Activated CD8-positive, alpha-beta memory T cell treated with anti-CD3 and anti-CD28 coated beads, Interleukin-2, amount 50 U/mL, for 1 hour (primary cell): ENCODE measurements around the gene DOC2A.
A peak's percentile ranks its signal among the peaks of the same experiment; 100 is the strongest.
"Not testable (repeated sequence)": the region's sequence is repeated elsewhere in the genome, so short reads cannot be mapped to it uniquely, and the experiment has no call there.

Experiments
- DNase-seq: peaks from one replicate; pipeline ENCODE4 v3.0.0-alpha.2; 2020; ENCODE audit errors: extremely low read depth

The DOC2A gene

DNA sequence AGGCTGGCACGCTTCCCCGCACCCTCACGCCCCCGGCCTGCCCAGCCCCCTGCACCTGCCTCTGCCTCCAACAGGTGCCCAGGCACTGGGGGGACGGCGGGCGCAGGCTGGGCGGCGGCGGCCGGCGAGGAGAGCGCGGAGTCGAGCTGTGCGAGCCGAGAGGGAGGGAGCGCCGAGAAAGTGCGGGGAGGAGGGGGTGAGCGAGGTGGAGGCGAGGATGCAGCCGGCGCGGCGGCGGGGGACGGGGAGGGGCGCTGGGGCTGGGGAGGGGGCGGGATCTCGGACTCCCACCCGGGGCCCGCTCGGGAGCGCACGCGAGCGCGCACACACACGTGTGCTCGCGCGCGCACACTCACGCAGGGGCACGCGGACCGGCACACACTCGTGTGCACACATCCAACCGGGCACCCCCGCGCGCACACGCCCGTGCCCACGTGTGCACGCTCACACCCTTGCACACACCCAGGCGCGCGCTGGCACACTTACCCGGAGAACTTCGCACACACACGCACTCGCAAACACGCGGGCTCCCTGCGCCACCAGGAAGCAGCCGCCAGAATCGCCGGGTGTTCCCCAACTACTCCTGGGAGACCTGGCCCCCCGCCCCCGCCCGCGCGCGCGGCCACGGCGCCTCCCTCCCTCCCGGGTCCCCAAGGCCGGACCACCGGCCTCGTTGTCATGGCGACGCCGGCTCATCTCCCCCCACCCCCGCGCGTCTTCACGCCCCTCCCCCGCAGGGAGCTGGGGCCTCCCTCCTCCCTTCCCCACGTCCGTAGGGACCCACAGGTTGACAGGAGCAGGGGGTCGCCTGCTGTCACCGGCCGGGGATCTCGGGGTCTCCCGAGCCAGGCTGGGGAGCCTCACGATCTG lies at the start of gene DOC2A:
Gene DOC2A, minus strand, starts transcription at position 184 of the 870 bp plus-strand sequence. CDS start 805 bp downstream, outside the sequence.
- no peak for DNase-seq

DNA sequence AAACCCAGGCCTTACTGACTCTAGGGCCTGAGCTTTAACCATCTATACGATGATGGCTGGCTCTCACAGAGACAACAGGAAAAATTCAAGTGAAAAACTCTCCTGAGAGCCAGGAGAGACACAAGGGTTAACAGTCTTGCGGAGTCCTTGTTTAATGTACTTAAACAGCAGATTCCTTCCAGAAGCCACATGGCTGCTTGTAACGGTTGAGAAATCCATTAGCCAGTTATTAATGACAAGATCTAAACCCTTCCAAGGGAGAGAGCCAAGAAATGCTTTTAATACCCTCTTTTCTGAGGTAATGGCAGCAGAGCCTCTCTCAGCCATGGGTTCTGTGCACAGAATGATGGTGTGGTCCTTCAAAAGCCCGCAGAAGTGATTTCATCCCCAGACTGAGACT lies 49.5 kb upstream of the DOC2A start:
- DNase-seq, result no peak

DNA sequence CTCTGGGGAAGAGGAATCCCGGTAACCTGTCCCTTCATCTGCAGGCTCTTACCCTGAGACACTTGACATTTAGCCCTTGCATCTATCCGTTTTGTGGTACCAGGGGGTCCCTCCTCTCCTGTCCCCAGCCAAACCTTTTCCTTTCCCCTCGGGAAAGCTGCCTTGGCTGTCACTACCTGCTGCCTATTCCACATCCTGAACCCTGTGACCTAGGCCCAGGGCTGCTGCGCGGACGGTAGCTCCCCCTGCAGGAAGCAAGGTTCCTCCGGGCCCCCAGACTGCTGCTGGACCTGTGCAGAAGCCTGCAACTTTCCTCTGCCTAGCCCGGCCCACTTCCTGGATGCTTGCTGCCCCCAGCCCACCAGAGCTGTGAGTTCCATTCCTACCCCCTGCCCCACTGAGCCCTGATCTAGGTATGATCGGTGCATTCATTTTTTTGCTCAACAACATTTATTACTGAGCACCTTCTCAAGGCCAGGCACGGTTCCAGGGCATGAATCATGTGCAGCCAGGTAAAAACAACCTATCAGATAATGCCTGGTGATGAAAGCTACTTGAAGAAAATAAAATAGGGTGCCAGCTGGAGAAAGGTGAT lies 44.2 kb upstream of the DOC2A start:
- no peak for DNase-seq

DNA sequence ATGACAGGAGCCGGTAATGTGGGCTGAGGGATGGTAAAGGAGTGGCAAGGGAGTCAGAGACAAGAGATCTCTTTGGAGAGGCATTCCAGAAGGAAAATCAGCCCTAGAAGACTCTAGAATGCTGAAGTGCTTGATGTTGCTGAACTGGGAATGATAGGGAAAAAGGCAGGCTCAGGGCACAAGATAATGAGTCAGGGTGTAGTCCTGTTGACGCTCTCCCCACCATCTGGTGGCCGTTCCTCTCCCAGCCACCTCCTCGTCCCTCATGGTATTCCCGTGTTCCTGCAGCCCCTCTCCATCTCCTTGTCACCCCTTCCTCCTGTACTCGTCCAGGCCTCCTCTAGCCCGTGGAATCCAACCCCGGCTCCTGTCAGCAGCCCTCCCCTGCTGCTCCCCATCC lies 43.6 kb upstream of the DOC2A start:
- no peak for DNase-seq

DNA sequence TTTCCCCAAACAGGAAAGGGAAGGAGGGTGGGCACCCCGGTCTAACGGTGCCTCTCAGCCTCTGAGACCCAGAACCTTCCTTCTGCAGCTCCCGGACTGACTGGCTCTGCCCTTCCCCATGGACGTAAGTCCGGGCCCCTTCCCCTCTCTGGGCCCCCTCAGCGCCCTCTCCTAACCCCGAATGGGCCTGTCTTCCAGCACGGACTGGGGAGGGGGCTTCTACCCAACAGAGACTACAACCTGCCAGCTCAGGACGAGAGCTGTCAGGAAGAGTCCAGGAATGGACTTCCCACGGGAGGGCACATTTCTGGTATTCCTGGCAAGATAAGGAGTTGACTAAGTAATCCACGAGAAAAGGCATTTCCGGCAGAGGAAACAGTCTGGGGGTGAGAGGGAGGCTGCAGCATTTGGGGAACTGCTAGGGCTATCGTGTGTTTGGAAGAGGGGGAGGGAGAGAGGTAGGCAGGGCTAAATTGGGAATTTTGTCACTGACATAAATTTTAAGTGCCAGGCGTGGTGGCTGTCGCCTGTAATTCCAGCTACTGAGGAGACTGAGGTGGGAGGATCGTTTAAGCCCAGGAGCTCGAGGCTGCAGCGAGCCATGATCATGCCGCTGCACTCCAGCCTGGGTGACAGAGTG lies 42.7 kb upstream of the DOC2A start:
- DNase-seq, result no peak

DNA sequence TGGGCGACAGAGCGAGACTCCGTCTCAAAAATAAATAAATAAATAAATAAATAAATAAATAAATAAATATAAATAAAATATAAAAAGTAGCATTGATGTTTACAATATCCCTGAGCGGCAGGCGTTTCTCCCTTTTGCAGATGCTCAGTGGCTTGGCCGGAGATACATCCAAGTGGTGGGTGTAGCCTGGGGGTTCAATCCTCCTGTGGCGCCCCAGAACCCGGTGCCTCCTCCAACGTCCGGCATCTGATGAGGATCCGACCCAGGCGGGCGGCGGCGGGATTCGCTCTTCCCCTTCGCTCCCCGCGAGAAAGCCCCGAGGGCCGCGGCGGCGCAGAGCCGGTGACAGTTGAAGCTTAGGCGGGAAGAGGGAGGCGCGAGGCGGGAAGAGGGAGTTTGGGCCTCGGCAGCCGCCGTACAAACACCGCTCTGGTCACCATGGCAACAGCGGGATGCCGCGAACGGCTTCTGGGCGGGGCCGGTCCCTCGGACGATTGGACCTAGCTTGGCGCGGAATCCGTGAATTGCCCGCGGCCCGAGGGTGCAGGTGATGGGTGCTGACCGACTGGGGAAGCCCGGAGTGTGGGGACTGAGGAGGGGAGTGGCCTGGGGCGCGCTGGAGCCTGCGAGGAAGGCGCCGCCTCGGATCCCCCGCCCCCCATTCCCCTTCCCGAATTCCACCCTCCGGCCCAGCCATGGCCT lies 42.0 kb upstream of the DOC2A start:
- DNase-seq, result peak; percentile 71

DNA sequence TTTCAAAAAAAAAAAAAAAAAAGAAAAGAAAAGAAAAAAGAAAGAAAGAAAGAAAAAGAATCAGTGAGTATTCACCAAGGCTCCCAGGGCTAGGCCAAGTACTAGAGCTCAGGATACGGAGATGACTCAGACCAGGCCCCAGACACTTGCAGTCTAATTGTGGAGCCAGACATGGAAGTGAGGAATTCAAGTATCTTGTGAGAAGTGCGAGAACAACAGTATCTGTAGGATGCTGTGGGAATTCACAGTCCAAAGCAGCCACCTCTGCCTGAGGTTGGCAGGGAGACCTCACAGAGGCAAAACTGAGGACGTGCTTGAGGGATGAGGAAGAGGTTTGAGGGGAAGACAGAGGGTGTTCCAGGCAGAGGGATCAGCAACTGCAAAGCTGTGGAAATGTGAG lies 40.7 kb upstream of the DOC2A start:
- DNase-seq, result no peak

DNA sequence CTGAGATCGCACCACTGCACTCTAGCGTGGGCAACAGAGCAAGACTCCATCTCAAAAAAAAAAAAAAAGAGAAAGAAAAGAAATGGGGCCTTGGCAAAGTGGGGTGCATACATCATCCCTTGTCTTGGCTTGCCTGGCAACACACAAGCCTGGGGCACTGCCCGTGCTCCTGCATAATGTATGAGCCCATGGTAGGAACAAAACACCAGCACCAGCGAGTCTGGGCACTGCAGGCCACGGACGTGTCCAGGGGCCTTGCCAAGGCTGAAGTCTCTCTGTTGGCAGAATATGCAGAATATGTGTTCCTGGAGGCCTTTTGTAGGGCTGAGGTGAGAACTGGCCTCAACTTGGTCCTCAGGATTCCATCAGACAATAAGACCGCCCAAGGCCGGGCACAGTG lies 39.0 kb upstream of the DOC2A start:
- no peak for DNase-seq

DNA sequence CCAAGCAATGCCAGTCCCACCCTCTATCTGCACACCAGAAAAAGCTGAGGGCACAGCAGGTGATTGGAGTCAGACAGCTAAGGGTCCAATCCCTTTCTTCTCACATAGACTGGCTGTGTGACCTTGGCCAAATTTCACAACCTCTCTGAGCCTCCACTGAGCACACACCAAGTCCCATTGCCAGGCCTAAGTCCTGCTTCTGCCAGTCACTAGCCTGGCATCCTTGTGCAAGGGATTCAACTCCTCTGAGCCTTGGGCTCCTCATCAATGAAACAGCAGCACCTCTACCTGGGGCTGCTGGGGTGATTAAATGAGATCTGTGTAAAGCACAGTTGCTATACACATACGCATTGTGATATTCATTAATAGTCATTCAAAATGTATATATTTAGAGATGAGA lies 35.8 kb upstream of the DOC2A start:
- no peak for DNase-seq

DNA sequence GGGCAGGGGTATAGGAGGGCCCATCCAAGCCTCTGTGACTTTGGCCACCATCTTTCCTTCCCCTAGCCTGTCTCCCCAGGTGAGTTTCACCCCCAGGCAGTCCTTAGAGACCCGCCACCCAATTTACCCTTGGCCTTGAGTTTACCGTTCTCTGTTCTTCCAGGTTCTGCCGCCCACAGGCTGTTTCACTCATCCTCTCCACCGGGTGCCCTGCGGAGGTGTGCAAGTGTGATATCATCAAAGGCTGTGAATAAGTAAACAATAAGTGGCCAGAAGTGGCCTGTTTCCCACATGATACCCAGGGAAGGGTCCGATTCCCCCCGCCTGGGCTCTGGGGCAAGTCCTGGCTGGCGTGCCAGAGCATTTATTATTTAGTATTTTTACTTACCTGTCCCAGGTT lies 35.4 kb upstream of the DOC2A start:
- no peak for DNase-seq

DNA sequence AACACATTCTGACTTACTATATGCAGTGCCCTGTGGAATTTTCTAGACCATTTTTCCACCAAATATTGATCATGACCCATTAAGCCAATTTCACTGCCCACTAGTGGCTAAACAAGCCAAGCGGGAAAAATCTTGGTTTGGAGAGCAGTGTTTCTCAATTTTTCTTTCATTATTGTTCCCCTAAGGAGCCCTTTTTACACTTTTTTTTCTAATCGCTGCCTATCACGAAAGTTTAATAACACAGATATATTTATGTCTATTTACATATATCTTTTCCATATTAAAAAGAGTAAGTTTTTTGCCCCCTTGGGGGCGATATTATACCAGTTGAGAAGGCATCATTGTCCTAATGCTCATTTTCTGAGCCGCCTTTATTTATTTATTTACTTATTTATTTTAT lies 31.0 kb upstream of the DOC2A start:
- DNase-seq, result no peak

DNA sequence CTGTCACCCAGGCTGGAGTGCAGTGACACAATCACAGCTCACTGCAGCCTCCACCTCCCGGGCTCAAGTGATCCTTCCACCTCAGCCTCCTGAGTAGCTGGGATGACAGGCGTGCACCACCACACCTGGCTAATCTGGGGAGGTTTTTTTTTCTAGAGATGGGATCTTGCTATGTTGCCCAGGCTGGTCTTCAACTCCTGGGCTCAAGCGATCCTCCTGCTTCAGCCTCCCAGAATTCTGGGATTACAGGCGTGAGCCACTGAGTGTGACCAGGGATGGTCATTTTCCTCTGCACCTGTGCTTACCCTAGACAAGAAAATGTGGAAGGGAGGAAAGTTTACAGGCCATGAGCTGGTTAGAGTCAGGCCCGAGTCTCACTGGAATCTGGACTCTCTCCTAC lies 29.9 kb upstream of the DOC2A start:
- DNase-seq, result not testable (repeated sequence)

DNA sequence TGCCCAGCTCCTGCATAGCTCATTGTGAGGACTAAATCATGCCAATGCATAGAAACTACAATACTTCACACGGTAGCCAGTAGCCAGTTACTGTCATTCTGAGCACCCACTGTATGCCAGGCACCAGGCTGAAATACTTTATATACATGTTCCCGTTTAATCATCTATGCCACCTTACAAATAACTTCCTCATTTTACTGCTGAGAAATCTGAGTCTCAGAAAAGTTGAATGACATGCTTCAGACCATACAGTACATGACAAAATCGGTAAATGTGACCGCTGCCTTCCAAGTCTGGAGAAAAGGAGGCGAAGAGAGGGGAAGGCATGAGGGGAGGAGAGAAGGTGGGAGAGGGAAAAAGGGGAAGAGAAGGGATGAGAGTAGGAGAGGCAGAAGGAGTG lies 29.4 kb upstream of the DOC2A start:
- no peak for DNase-seq

DNA sequence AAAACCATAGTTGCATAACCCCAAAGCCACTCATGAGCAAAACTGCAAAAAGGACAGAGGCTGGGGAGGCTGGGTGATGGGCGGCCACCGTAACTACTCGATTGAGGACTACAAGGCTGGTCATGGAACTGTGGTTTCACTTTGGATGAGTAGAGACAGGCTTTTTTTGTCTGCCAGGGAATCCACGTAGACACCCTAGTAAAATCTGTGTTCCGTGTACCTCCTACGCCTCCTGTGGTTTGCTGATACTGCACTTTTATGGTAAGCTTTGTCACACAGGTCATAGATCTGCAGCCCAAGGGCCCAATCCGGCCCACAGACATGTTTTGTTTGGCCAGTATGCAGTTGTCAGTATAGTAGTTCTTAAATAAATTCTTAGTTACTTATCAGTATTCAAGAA lies 22.4 kb upstream of the DOC2A start:
- DNase-seq, result no peak

DNA sequence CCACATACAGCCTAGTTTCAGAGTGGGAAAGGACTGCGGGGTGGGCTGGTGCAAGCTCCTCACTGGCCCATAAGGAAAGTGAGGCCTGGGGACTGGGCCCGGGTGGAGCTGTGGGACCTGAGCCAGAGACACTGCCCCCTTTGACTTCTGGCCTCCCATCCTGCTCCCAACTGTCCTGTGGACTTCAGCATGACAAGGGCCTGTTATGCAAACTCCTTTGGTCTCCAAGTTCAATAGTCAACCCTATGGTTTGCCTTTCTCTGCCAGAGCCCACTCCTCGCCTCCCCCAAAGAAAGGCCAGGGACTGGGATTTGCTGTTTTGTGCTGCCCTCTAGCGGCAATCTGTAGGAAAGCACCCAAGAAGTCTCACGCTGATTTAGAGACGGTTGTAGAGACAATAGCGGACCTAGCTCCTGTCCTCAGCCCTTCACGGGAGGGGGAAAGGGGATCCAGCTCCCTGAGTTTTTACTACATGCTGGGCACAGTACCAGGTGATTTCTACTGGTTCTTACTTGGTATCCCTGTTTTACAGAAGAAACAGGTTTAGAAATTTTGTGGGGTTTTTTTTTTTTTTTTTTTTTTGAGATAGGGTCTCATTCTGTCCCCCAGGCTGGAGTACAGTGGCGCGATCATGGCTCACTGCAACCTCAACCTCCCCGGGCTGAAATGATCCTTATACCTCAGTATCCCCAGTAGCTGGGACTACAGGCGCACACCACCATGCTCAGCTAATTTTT lies 21.4 kb upstream of the DOC2A start:
- DNase-seq, result no peak

DNA sequence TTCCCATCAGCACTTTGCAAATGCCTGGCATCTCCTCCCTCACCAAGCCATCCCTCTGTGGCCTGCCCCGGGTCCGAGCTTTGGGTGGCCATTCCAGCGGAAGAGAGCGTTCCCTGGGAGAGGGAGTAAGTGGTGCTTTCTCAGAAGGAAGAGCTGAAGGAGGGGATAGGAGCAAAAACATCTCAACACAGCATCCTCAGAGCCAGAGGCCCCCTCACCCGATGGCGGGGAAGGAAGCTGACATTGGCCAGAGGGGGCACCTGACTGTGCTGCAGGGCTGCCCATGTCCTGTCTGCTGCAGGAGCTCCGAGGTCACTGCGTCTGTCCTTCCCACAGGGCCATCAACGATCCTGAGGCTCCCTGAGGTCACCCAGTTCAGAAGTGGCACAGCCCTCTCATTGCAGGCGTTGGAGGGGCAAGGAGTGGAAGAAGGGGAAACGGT lies 20.7 kb upstream of the DOC2A start:
- no peak for DNase-seq

DNA sequence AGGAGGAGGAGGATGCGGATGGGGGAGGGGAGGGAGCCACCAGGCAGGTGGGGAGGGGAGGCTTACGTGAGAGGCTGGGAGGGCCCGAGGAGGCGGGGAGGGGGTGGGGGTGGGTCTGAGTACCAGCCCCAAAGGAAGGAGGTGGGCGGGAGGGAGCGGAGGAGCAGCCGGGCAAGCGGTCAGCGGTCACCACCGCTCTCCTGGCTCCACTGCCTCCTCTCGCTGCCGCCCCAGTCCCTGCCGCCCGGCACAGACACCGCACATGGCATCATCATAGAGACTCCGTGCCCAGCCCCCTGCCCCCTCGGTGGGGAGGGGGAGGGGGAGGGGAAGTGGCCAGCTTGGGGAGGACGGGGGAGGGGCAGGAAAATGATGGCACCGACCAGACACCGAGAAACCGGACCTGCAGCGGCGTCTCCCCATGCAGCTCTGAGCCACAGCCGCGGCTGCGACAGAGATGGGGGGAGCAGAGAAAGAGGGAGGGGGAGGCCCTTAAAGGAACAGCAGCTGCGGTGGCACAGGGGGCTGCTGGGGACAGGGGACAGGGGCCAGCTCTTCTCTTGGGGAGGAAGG lies 20.1 kb upstream of the DOC2A start, which contains the start of gene TLCD3B:
Gene TLCD3B, minus strand, starts transcription at position 431 of the 573 bp plus-strand sequence. CDS start 744 bp downstream, outside the sequence.
- DNase-seq, result no peak

DNA sequence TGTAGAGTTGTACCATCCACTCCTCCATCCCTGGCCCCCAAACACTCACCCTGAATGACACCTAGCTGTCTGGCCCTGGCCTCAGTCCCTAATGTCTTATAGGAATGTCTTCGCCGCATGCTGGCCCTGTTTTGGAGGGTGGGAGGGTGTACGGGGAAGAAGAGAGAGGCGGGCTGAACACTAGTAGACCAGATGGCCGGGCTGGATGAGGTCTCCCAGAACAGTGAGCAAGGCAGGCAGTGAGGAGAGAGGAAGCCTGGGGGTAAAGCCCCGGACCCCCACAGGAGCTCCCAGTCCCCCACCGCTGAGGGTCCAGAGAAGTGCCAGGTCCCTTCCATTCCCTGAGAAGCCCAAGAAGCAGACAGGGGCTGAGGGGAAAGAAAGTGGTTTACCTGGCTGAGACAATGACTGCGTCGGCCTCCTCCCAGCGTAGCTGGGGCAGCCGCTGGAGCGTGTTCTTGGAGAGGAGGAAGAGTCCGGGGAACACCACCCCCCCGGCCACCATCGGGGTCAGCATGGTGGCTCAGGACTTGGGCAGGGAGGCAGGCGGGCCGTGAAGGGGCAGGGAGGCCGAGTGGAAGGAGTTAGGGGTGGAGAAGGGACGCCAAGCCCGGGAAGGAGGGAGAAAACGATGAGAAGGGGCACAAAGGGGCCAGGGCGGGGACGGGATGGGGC lies 19.3 kb upstream of the DOC2A start:
- DNase-seq, result no peak

DNA sequence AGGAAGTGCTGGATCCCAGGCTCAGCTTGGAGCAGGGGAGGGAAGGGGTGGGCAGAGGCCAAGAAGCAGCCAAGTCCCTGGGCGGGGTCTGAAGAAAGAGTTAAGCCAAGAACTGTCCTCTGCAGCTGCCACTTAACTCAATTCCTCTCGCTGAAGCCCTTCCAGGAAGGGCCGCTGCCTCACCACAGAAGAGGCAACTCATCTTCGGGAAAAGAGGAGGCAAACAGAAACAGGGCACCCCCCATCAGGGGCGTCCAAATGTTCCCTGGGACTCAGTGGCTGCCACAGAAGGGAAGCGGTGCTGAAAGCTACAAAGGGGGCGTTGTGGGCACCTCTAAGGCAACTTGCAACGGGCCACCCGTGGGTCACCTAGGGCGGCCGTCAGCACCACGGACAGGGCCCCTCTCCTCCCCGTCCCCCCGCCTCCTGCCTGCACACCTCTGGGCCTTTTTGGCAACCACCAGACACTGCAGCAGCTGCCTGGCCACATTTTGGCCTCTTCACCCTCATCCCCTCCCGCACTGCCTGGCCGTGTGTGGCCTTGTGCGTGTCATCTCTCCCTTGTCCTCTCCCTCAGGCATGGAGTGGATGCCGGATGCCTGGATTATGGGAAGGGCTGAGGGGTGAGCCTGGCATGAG lies 17.7 kb upstream of the DOC2A start:
- no peak for DNase-seq
